ENCODE results near the gene KREMEN1. TPM values are rescaled to one million over a fixed set of nuclear protein-coding genes. Genes with fewer than 3 reads are reported as not detected.

KREMEN1 gene
- total RNA-seq, 2 donors from 2014 or later: 8.4 to 13.9 TPM

DNA sequence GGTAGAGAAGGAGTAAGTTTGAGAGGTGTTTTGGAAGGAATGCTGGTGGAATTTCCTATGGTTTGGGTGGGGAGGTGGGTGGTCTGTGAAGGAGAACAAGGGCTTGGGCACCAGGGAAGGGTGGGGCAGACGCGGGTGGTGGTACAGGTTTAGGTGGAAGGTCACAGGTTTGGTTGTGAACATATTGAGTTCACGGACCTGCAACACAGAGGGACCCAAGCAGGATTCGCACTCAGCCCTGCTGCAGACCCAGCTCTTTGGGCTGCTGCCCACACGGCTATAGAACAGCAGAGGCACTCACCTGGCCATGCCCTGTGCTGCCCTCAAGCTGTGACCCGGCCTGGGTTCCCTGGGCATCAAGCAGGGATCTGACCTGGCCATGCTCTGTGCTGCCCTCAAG lies 99.4 kb downstream of the KREMEN1 start:
- no peaks in the 10 kb centered on the region for H3K36me3 ChIP-seq
- H3K4me1 ChIP-seq (ENCODE audit: control insufficient read depth in 1 of 2, low read depth in 2 of 2): no peaks in the 10 kb centered on the region
- H3K4me3 ChIP-seq: no peak overlapping the region
- TF ChIP-seq, protein P1, sequence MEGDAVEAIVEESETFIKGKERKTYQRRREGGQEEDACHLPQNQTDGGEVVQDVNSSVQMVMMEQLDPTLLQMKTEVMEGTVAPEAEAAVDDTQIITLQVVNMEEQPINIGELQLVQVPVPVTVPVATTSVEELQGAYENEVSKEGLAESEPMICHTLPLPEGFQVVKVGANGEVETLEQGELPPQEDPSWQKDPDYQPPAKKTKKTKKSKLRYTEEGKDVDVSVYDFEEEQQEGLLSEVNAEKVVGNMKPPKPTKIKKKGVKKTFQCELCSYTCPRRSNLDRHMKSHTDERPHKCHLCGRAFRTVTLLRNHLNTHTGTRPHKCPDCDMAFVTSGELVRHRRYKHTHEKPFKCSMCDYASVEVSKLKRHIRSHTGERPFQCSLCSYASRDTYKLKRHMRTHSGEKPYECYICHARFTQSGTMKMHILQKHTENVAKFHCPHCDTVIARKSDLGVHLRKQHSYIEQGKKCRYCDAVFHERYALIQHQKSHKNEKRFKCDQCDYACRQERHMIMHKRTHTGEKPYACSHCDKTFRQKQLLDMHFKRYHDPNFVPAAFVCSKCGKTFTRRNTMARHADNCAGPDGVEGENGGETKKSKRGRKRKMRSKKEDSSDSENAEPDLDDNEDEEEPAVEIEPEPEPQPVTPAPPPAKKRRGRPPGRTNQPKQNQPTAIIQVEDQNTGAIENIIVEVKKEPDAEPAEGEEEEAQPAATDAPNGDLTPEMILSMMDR (IDR thresholded peaks at IDR 0.05): no peak
- H3K27ac ChIP-seq: no peak overlapping the region
- no peaks in the 10 kb centered on the region for H3K27me3 ChIP-seq (replicated peaks; ENCODE audit: insufficient read depth)
- peaks cover 8% of the 10 kb centered on the region for H3K9me3 ChIP-seq
- no peak for ATAC-seq (ENCODE audit: insufficient number of reproducible peaks, low FRiP score, low read depth)
- no peak for DNase-seq (ENCODE audit: low spot score)

DNA sequence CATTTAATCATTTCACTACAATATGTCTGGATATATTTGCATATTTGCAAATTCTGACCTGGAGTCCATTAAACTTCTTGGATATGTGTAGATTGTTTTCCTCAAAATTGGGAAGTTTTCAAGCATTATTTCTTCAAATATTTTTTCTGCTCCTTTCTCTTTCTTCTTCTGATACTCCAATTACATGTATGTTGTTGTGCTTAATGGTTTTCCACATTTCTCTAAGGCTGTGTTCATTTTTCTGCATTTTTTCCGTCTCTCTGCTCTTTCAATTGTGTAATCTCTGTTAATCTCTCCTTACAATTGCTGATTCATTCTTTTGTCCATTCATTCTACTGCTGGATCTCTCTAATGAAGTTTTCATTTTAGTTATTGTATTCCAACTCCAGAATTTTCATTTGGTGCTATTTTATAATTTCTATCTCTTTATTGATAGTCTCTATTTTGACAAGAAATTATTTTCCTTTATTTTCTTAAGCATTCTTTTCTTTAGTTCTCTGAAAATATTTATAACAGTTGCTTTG lies 102.5 kb downstream of the KREMEN1 start:
- H3K9me3 ChIP-seq: peaks cover 8% of the 10 kb centered on the region
- no peaks in the 10 kb centered on the region for H3K4me1 ChIP-seq (ENCODE audit: control insufficient read depth in 1 of 2, low read depth in 2 of 2)
- H3K36me3 ChIP-seq: no peaks in the 10 kb centered on the region
- H3K4me3 ChIP-seq: no peak overlapping the region
- DNase-seq (ENCODE audit: low spot score) (no peak), ATAC-seq (ENCODE audit: insufficient number of reproducible peaks, low FRiP score, low read depth) (no peak)
- H3K27ac ChIP-seq: no peak overlapping the region
- H3K27me3 ChIP-seq (replicated peaks; ENCODE audit: insufficient read depth): no peaks in the 10 kb centered on the region
- TF ChIP-seq, protein P1 (IDR thresholded peaks at IDR 0.05): no peak

DNA sequence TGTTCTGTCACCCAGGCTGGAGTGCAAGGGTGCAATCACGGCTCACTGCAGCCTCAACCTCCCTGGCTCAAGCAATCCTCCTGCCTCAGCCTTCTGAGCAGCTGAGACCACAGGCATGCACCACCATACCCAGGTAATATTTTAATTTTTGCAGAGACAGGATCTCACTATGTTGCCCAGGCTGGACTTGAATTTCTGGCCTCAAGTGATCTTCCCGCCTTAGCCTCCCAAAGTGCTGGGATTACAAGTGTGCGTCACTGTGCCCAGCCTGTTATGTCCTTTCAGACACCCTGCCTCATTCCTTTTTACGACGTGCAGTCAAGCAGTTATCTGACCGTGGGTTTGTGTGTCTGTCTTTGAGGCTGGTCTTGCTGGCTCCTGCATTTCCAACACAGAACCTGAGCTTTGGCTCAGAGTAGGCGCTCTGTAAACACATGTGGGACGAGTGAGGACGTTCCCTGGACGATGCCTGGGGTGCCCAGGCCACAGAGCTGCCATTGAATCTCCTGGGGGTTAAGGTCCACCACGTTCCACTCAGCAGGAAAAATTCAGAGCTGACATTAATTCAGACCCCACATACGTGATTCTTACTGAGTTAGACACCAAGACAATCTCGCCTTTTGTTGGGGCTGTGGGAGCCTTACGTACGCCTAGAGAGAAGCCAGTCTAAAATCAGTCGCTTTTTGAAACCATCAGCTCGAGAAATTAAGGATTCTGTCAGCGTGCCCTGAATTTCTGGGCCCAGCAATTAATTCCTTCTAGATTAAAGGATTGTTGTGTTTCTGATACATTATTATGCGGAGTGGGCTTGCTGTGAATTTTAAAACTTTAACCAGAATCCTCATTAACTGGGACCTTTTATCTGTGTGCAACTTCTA lies 111.4 kb downstream of the KREMEN1 start:
- Histone ChIP-seq H3K9me3 (no peaks in the 10 kb centered on the region), H3K4me1 (ENCODE audit: control insufficient read depth in 1 of 2, low read depth in 2 of 2) (no peaks in the 10 kb centered on the region), H3K36me3 (no peaks in the 10 kb centered on the region), H3K27ac (no peak overlapping the region), H3K27me3 (replicated peaks; ENCODE audit: insufficient read depth) (no peaks in the 10 kb centered on the region), H3K4me3 (no peak overlapping the region)
- no peak for ATAC-seq (ENCODE audit: insufficient number of reproducible peaks, low FRiP score, low read depth)
- TF ChIP-seq, protein P1 (IDR thresholded peaks at IDR 0.05): no peak
- no peak for DNase-seq (ENCODE audit: low spot score)

GRCh38 chr22:29184849-29185490 lies 112.1 kb downstream of the KREMEN1 start:
- H3K36me3 ChIP-seq: no peaks in the 10 kb centered on the region
- no peak overlapping the region for H3K27ac ChIP-seq
- DNase-seq (ENCODE audit: low spot score) (no peak), ATAC-seq (ENCODE audit: insufficient number of reproducible peaks, low FRiP score, low read depth) (no peak)
- H3K4me1 ChIP-seq (ENCODE audit: control insufficient read depth in 1 of 2, low read depth in 2 of 2): no peaks in the 10 kb centered on the region
- TF ChIP-seq, protein P1 (IDR thresholded peaks at IDR 0.05): no peak
- H3K9me3 ChIP-seq: no peaks in the 10 kb centered on the region
- H3K27me3 ChIP-seq (replicated peaks; ENCODE audit: insufficient read depth): no peaks in the 10 kb centered on the region
- H3K4me3 ChIP-seq: no peak overlapping the region

GRCh38 chr22:29186302-29186701 lies 113.5 kb downstream of the KREMEN1 start:
- ATAC-seq (ENCODE audit: insufficient number of reproducible peaks, low FRiP score, low read depth) (no peak), DNase-seq (ENCODE audit: low spot score) (no peak)
- Histone ChIP-seq H3K27ac (no peak overlapping the region), H3K9me3 (no peaks in the 10 kb centered on the region), H3K36me3 (no peaks in the 10 kb centered on the region), H3K4me3 (no peak overlapping the region), H3K27me3 (replicated peaks; ENCODE audit: insufficient read depth) (no peaks in the 10 kb centered on the region), H3K4me1 (ENCODE audit: control insufficient read depth in 1 of 2, low read depth in 2 of 2) (no peaks in the 10 kb centered on the region)
- TF ChIP-seq, protein P1 (IDR thresholded peaks at IDR 0.05): no peak
